GM12874 (cell line): Measurements from ENCODE around the gene RBM28.

Experiments used
- CTCF ChIP-seq: IDR thresholded peaks from 2 replicates; pipeline ENCODE4 v1.5.1; 2011; ENCODE audit warnings: low read depth, mild to moderate bottlenecking, control low read depth, low read length, moderate library complexity; ENCODE audit not compliant: insufficient read depth

RBM28 gene

GRCh38 chr7:128254470-128254869, 89.2 kb downstream of the RBM28 start:
- no peak for TF ChIP-seq CTCF

GRCh38 chr7:128253701-128254100, 90.0 kb downstream of the RBM28 start:
- TF ChIP-seq CTCF, result no peak

- TF ChIP-seq CTCF, result no peak
Observed at GRCh38 chr7:128251337-128251736, 92.4 kb downstream of the RBM28 start.
